GM12875 (cell line): ENCODE data around the gene LCE2D.
A peak's percentile ranks its signal among the peaks of the same experiment; 100 is the strongest.

Experiments
- H3K4me3 ChIP-seq: one replicate; pipeline ENCODE4 v1.5.1; 2011; ENCODE audit warnings: low read depth, low read length, control low read depth
- TF ChIP-seq, protein P1 (sequence below): IDR thresholded peaks from 2 replicates; pipeline ENCODE4 v1.5.1; 2011; ENCODE audit warnings: low read depth, mild to moderate bottlenecking, control low read depth, inconsistent platforms, low read length, moderate library complexity, borderline replicate concordance; ENCODE audit not compliant: insufficient read depth

The LCE2D gene

DNA sequence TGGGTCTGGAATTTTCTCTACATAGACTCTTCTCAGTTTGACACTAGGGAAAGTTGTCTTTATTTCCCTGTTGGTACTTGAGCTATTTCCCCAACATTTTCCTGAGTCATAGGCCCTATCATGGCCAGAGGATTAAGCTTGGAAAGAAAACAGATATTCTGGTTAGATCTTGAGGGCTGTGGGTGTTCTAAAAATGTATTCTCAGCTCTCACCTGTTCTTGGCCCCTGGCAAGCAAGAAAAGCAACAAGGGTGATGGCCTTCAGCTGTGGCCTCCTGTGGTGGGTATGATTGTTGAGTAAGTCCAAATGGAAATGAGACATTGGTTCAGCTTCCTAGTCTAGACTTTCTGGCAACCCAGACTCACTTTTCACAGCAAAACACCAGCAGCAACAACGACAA is 22.8 kb upstream of the LCE2D start:
- no peak overlapping the region for H3K4me3 ChIP-seq
- TF ChIP-seq, protein P1, sequence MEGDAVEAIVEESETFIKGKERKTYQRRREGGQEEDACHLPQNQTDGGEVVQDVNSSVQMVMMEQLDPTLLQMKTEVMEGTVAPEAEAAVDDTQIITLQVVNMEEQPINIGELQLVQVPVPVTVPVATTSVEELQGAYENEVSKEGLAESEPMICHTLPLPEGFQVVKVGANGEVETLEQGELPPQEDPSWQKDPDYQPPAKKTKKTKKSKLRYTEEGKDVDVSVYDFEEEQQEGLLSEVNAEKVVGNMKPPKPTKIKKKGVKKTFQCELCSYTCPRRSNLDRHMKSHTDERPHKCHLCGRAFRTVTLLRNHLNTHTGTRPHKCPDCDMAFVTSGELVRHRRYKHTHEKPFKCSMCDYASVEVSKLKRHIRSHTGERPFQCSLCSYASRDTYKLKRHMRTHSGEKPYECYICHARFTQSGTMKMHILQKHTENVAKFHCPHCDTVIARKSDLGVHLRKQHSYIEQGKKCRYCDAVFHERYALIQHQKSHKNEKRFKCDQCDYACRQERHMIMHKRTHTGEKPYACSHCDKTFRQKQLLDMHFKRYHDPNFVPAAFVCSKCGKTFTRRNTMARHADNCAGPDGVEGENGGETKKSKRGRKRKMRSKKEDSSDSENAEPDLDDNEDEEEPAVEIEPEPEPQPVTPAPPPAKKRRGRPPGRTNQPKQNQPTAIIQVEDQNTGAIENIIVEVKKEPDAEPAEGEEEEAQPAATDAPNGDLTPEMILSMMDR, result no peak

DNA sequence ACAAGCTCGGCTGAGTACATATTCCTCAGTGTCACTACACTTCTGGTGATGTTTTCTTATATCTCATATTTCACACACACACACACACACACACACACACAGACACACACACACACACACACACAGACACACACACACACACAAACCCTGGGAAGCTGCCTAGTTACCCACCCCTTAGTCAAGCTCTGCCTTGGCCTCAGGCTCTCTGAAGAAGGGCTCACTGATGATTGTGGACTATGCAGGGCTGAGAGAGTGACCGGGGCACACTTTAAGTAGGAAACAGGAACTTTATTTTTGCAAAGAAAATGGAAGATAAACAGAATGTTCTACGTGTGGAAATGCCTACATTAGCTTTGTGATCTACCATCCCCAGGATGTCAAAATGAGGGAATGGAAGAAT is 19.2 kb upstream of the LCE2D start:
- H3K4me3 ChIP-seq, result no peak overlapping the region
- TF ChIP-seq, protein P1, result no peak

- no peak overlapping the region for H3K4me3 ChIP-seq
- TF ChIP-seq, protein P1, result no peak
Observed at GRCh38 chr1:152645146-152645545, 18.0 kb upstream of the LCE2D start.

DNA sequence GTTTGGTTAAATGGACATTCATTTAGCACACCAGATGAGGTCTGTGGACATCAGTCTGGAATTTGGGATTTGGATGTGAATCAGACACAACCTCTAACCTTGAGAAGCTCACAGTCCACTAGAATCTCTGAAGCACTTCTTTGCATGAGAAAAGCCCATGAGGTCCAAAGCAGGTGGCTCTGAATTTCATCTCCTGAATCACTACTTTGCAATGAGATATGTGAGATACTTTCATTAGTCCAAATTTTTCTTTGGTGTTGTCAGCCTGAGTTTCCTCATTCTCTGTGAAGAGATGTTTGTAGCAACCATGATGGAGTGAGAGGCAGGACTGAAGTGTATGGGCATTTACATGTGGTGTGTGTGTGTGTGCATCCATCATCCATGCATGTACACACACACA is 16.5 kb upstream of the LCE2D start:
- H3K4me3 ChIP-seq, result no peak overlapping the region
- TF ChIP-seq, protein P1, result no peak

- TF ChIP-seq, protein P1, result peak; percentile 75
- no peak overlapping the region for H3K4me3 ChIP-seq
Observed at GRCh38 chr1:152654110-152654509, 9.1 kb upstream of the LCE2D start.

- TF ChIP-seq, protein P1, result no peak
- H3K4me3 ChIP-seq, result no peak overlapping the region
Observed at GRCh38 chr1:152656459-152656858, 6.7 kb upstream of the LCE2D start.

GRCh38 chr1:152657677-152658076 is 5.5 kb upstream of the LCE2D start:
- TF ChIP-seq, protein P1, result no peak
- no peak overlapping the region for H3K4me3 ChIP-seq
